Left lung (tissue), 10 donors: ENCODE results near the gene IFNE. TPM values are rescaled to one million over a fixed set of nuclear protein-coding genes. Genes with fewer than 3 reads are reported as not detected.

Experiments
- ATAC-seq: fragments of 200-7000 bp; cut with Tn5 transposase; one replicate; pipeline ENCODE4 v1.9.1; 2020; ENCODE audit warnings: moderate library complexity
- DNase-seq, 4 donors: peaks; one replicate each; pipeline ENCODE4 v3.0.0-alpha.2; 2013 to 2020
- H3K27ac ChIP-seq, 2 donors: fragments of 200-600 bp; sonication (generic) in 1 of 2; one replicate each; pipeline versions ENCODE4 v1.5.0 to v1.8.0; 2020 to 2021
- H3K27me3 ChIP-seq, 2 donors: fragments of 200-600 bp; sonication (generic) in 1 of 2; one replicate each; pipeline versions ENCODE4 v1.5.0 to v1.8.0; 2020 to 2021
- H3K36me3 ChIP-seq, 2 donors: fragments of 200-600 bp; sonication (generic) in 1 of 2; one replicate each; pipeline versions ENCODE4 v1.5.0 to v1.8.0; 2020 to 2021
- H3K4me1 ChIP-seq, 2 donors: fragments of 200-600 bp; one replicate each; pipeline ENCODE4 v1.8.0; 2021
- H3K4me3 ChIP-seq, 2 donors: fragments of 200-600 bp; sonication (generic) in 1 of 2; one replicate each; pipeline versions ENCODE4 v1.5.0 to v1.8.0; 2020 to 2021; ENCODE audit warnings: mild to moderate bottlenecking in 1 of 2
- H3K9me3 ChIP-seq, 2 donors: fragments of 200-600 bp; sonication (generic) in 1 of 2; one replicate each; pipeline versions ENCODE4 v1.5.0 to v1.8.0; 2020 to 2021
- CTCF ChIP-seq, 2 donors: fragments of 200-600 bp; sonication (generic) in 1 of 2; IDR thresholded peaks; one replicate each; pipeline versions ENCODE4 v1.5.0 to v1.8.0; 2021; ENCODE audit warnings: antibody characterized with exemption in 2 of 2
- intact Hi-C, 2 donors: fragments of 100-400 bp; cut with DNase I; formaldehyde crosslinking; loops; one replicate each; pipeline versions ENCODE4 v1.11.2 to v1.14.2; 2022
- polyA plus RNA-seq, 6 donors: library from polyadenylated mRNA; unstranded; fragments of 120-200 nt; gene quantifications; one replicate each; pipeline ENCODE4 v1.2.1, GENCODE V29; 2013; ENCODE audit not compliant: insufficient read length in 6 of 6
- total RNA-seq, 2 donors: library from RNA; stranded (reverse); fragmentation: NEBNext Ultra II Directional; extraction: Animal tissue kit (Norgen Biotek cat#: 25700); gene quantifications; one replicate each; pipeline ENCODE4 v1.2.1, GENCODE V29; 2021
- donor health status: DM: no; HTN: yes; CAD: no.
- donor health status: DM: no; HTN: no; CAD: no.

IFNE gene
- total and polyA plus RNA-seq, 8 donors, result 0.10 to 0.58 (median 0.20) TPM; not detected in 2

GRCh38 chr9:21502586-21502985, 20.5 kb upstream of the IFNE start:
- no peak for TF ChIP-seq CTCF (IDR thresholded peaks at IDR 0.05)
- H3K27ac ChIP-seq, result no peak overlapping the region
- H3K9me3 ChIP-seq, result no peaks in the 10 kb centered on the region
- no peaks in the 10 kb centered on the region for H3K36me3 ChIP-seq
- no peaks in the 10 kb centered on the region for H3K4me1 ChIP-seq
- DNase-seq (no peak), ATAC-seq (no peak)
- H3K27me3 ChIP-seq, result peaks cover 0 to 5% of the 10 kb centered on the region in 2 donors
- intact Hi-C loops, result no loop called here
- no peak overlapping the region for H3K4me3 ChIP-seq

GRCh38 chr9:21499912-21500311, 17.8 kb upstream of the IFNE start:
- ATAC-seq (no peak), DNase-seq (no peak)
- no peaks in the 10 kb centered on the region for H3K9me3 ChIP-seq
- no peaks in the 10 kb centered on the region for H3K36me3 ChIP-seq
- intact Hi-C loops, result no loop called here
- no peak overlapping the region for H3K27ac ChIP-seq
- H3K4me3 ChIP-seq, result no peak overlapping the region
- peaks cover 0 to 5% of the 10 kb centered on the region in 2 donors for H3K27me3 ChIP-seq
- H3K4me1 ChIP-seq, result no peaks in the 10 kb centered on the region
- no peak for TF ChIP-seq CTCF (IDR thresholded peaks at IDR 0.05)

GRCh38 chr9:21491756-21492155, 9.6 kb upstream of the IFNE start:
- Histone ChIP-seq H3K27ac (no peak overlapping the region), H3K27me3 (no peaks in the 10 kb centered on the region), H3K36me3 (no peaks in the 10 kb centered on the region), H3K9me3 (no peaks in the 10 kb centered on the region), H3K4me1 (no peaks in the 10 kb centered on the region), H3K4me3 (no peak overlapping the region)
- intact Hi-C loops, result no loop called here
- ATAC-seq (no peak), DNase-seq (no peak)
- TF ChIP-seq CTCF (IDR thresholded peaks at IDR 0.05), result no peak

- peak; percentile 31 for ATAC-seq
Measured at GRCh38 chr9:21481470-21482056, 550 bp downstream of the IFNE start.

More at GRCh38 chr9:21481470-21482056, 550 bp downstream of the IFNE start:
- H3K4me3 ChIP-seq, result no peak overlapping the region
- H3K27ac ChIP-seq, result peak overlapping the region in 1 of 2 donors; percentile 66
- intact Hi-C loops, result no loop called here
- no peaks in the 10 kb centered on the region for H3K36me3 ChIP-seq
- TF ChIP-seq CTCF (IDR thresholded peaks at IDR 0.05), result no peak
- no peaks in the 10 kb centered on the region for H3K27me3 ChIP-seq
- H3K4me1 ChIP-seq, result peaks cover 0 to 6% of the 10 kb centered on the region in 2 donors
- H3K9me3 ChIP-seq, result no peaks in the 10 kb centered on the region
- DNase-seq, result no peak
